IMR-90 (cell line): Measurements from ENCODE around the gene IRF2. TPM values are rescaled to one million over a fixed set of nuclear protein-coding genes. Genes with fewer than 3 reads are reported as not detected.

Experiments used
- ATAC-seq: fragments of 200-7000 bp; cut with Tn5 transposase; 2 replicates; pipeline ENCODE4 v1.9.1; 2020; ENCODE audit warnings: low read depth, mild to moderate bottlenecking, moderate library complexity
- BruUV-seq: library from RNA; stranded (reverse); fragments of 400-500 nt; replicated peaks from 2 replicates; lab custom pipeline; 2021; lab: Mats Ljungman, UMichigan
- CTCF ChIA-PET: fragments of 300-600 bp; formaldehyde crosslinking; extraction: SDS; loops from one replicate; lab custom pipeline; 2021; ENCODE audit warnings: antibody characterized with exemption; lab: Yijun Ruan, JAX
- POLR2A ChIA-PET: fragments of 300-600 bp; sonication (Branson Sonifier 250); formaldehyde crosslinking; loops from one replicate; lab custom pipeline; 2022; ENCODE audit warnings: antibody characterized with exemption; ENCODE audit not compliant: unreplicated experiment; lab: Charles Lee
- DNase-seq: peaks from one replicate; pipeline ENCODE4 v3.0.0; 2013
- H2AFZ ChIP-seq: replicated peaks from 2 replicates; pipeline ENCODE3; 2013; ENCODE audit warnings: low read length, mild to moderate bottlenecking; ENCODE audit not compliant: poor library complexity
- H2AK5ac ChIP-seq: 2 replicates; pipeline ENCODE4 v1.6.1; 2013; ENCODE audit warnings: low read depth, low read length, inconsistent platforms
- H2AK9ac ChIP-seq: replicated peaks from 2 replicates; pipeline ENCODE3; 2013; ENCODE audit warnings: mild to moderate bottlenecking, low read depth, low read length, moderate library complexity; ENCODE audit not compliant: poor library complexity
- H2BK120ac ChIP-seq: 2 replicates; pipeline ENCODE4 v1.6.1; 2013; ENCODE audit warnings: low read depth, low read length, inconsistent platforms
- H2BK15ac ChIP-seq: 3 replicates; pipeline ENCODE4 v1.6.1; 2013; ENCODE audit warnings: low read depth, low read length, inconsistent platforms
- H2BK20ac ChIP-seq: 2 replicates; pipeline ENCODE4 v1.6.1; 2013; ENCODE audit warnings: low read depth, mild to moderate bottlenecking, inconsistent platforms, low read length, moderate library complexity
- H2BK5ac ChIP-seq: 2 replicates; pipeline ENCODE4 v1.6.1; 2013; ENCODE audit warnings: mild to moderate bottlenecking, low read depth, low read length, inconsistent platforms; ENCODE audit not compliant: poor library complexity, severe bottlenecking
- H3K14ac ChIP-seq: replicated peaks from 2 replicates; pipeline ENCODE4 v1.6.1; 2013; ENCODE audit warnings: low read depth, low read length, inconsistent platforms
- H3K18ac ChIP-seq: 2 replicates; pipeline ENCODE4 v1.6.1; 2013; ENCODE audit warnings: low read depth, low read length, control low read depth
- H3K23ac ChIP-seq: 2 replicates; pipeline ENCODE4 v1.6.1; 2013; ENCODE audit warnings: low read depth, low read length, inconsistent platforms
- H3K27ac ChIP-seq: 2 replicates; pipeline ENCODE4 v1.5.1; 2013; ENCODE audit warnings: mild to moderate bottlenecking, control low read depth, low read length; ENCODE audit not compliant: insufficient read depth
- H3K27me3 ChIP-seq: 2 replicates; pipeline ENCODE4 v1.6.1; 2013; ENCODE audit warnings: low read length; ENCODE audit not compliant: control insufficient read depth, insufficient read depth
- H3K36me3 ChIP-seq: 2 replicates; pipeline ENCODE4 v1.6.1; 2013; ENCODE audit warnings: low read length, mixed read lengths; ENCODE audit not compliant: control insufficient read depth, insufficient read depth
- H3K4ac ChIP-seq: 2 replicates; pipeline ENCODE4 v1.6.1; 2013; ENCODE audit warnings: low read depth, low read length, inconsistent platforms
- H3K4me1 ChIP-seq: 2 replicates; pipeline ENCODE4 v1.6.1; 2013; ENCODE audit warnings: low read length, mixed read lengths; ENCODE audit not compliant: control insufficient read depth, insufficient read depth
- H3K4me2 ChIP-seq: 2 replicates; pipeline ENCODE4 v1.6.1; 2013; ENCODE audit warnings: low read depth, mild to moderate bottlenecking, control low read depth, low read length, moderate library complexity
- H3K4me3 ChIP-seq: 2 replicates; pipeline ENCODE4 v1.5.1; 2013; ENCODE audit warnings: low read depth, mild to moderate bottlenecking, control low read depth, low read length, moderate library complexity; ENCODE audit not compliant: insufficient read depth
- H3K56ac ChIP-seq: 2 replicates; pipeline ENCODE4 v1.6.1; 2013; ENCODE audit warnings: low read length, inconsistent platforms; ENCODE audit not compliant: insufficient read depth; ENCODE audit errors: extremely low read depth
- H3K79me1 ChIP-seq, 2 experiments: 2 replicates each; pipeline ENCODE4 v1.6.1; 2013; ENCODE audit warnings: low read length in 2 of 2, inconsistent platforms in 1 of 2, low read depth in 1 of 2
- H3K9ac ChIP-seq: 2 replicates; pipeline ENCODE4 v1.6.1; 2013; ENCODE audit warnings: low read depth, low read length, control low read depth
- H3K9me1 ChIP-seq: 2 replicates; pipeline ENCODE4 v1.6.1; 2013; ENCODE audit warnings: low read length, inconsistent platforms; ENCODE audit not compliant: insufficient read depth
- H3K9me3 ChIP-seq: 2 replicates; pipeline ENCODE4 v1.6.1; 2013; ENCODE audit warnings: low read length; ENCODE audit not compliant: control insufficient read depth, insufficient read depth
- H4K20me1 ChIP-seq: 2 replicates; pipeline ENCODE4 v1.6.1; 2013; ENCODE audit warnings: low read length, inconsistent platforms; ENCODE audit not compliant: insufficient read depth
- H4K5ac ChIP-seq: 2 replicates; pipeline ENCODE4 v1.6.1; 2013; ENCODE audit warnings: mild to moderate bottlenecking, low read depth, low read length, control low read depth
- H4K8ac ChIP-seq, 2 experiments: 2 replicates each; pipeline ENCODE4 v1.6.1; 2013; ENCODE audit warnings: low read depth in 2 of 2, low read length in 2 of 2, control low read depth in 1 of 2, inconsistent platforms in 1 of 2
- H4K91ac ChIP-seq: 2 replicates; pipeline ENCODE4 v1.6.1; 2013; ENCODE audit warnings: low read depth, low read length, inconsistent platforms; ENCODE audit not compliant: insufficient read depth
- CEBPB ChIP-seq: IDR thresholded peaks from 2 replicates; pipeline ENCODE4 v1.6.1; 2012; ENCODE audit warnings: low read depth, low read length, improper control_type of control experiment
- CTCF ChIP-seq: conservative IDR thresholded peaks from 2 replicates; pipeline ENCODE4 v1.5.1; 2012; ENCODE audit warnings: mild to moderate bottlenecking, low read depth, low read length, improper control_type of control experiment
- ELK1 ChIP-seq: fragments of 150-350 bp; IDR thresholded peaks from 2 replicates; pipeline ENCODE4 v1.6.1; 2016; ENCODE audit warnings: low read depth, mild to moderate bottlenecking, low read length, moderate library complexity, borderline replicate concordance
- FOS ChIP-seq: fragments of 150-350 bp; IDR thresholded peaks from 2 replicates; pipeline ENCODE4 v1.6.1; 2016; ENCODE audit warnings: low read depth, low read length
- MAZ ChIP-seq: IDR thresholded peaks from 2 replicates; pipeline ENCODE4 v1.6.1; 2012; ENCODE audit warnings: low read depth, mild to moderate bottlenecking, low read length, improper control_type of control experiment, moderate library complexity, borderline replicate concordance
- NFE2L2 ChIP-seq: fragments of 150-350 bp; IDR thresholded peaks from 2 replicates; pipeline ENCODE4 v1.6.1; 2016; ENCODE audit warnings: low read depth, mild to moderate bottlenecking, low read length
- POLR2A ChIP-seq: IDR thresholded peaks from 2 replicates; pipeline ENCODE4 v1.6.1; 2012; ENCODE audit warnings: mild to moderate bottlenecking, low read depth, low read length
- RAD21 ChIP-seq: IDR thresholded peaks from 2 replicates; pipeline ENCODE4 v1.6.1; 2012; ENCODE audit warnings: low read length, improper control_type of control experiment
- RCOR1 ChIP-seq: IDR thresholded peaks from 2 replicates; pipeline ENCODE4 v1.6.1; 2012; ENCODE audit warnings: mild to moderate bottlenecking, low read length, improper control_type of control experiment; ENCODE audit not compliant: insufficient replicate concordance
- RFX5 ChIP-seq: IDR thresholded peaks from 2 replicates; pipeline ENCODE4 v1.8.0; 2012; ENCODE audit warnings: low read depth, mild to moderate bottlenecking, low read length, moderate library complexity
- SMC3 ChIP-seq: fragments of 150-350 bp; IDR thresholded peaks from 2 replicates; pipeline ENCODE4 v1.6.1; 2016; ENCODE audit warnings: low read depth, mild to moderate bottlenecking, antibody characterized with exemption, low read length, moderate library complexity
- WGBS, 2 experiments: methylation state at CpG; one replicate each; pipeline versions ENCODE4 v1.1.5 to v1.1.7; 2013; ENCODE audit warnings: missing lambda C conversion rate in 2 of 2; ENCODE audit not compliant: insufficient read length in 1 of 2; ENCODE audit errors: extremely low coverage in 2 of 2; 5-methylcytosine and 5-hydroxymethylcytosine counted together
- dilution Hi-C: fragments of 300-500 bp; cut with HindIII; formaldehyde crosslinking; loops from one replicate; pipeline ENCODE4 v1.14.3; 2018; ENCODE audit warnings: low sequenced_read_pairs; ENCODE audit not compliant: unreplicated experiment
- in situ Hi-C: fragments of 300-500 bp; cut with MboI; formaldehyde crosslinking; loops from 3 replicates; pipeline ENCODE4 v1.14.3; 2019; ENCODE audit warnings: low sequenced_read_pairs, inconsistent platforms, mixed read lengths
- intact Hi-C: fragments of 100-400 bp; cut with micrococcal nuclease; formaldehyde crosslinking; loops from 2 replicates; pipeline ENCODE4 v1.10.0; 2022
- polyA plus RNA-seq, 3 experiments: library from polyadenylated mRNA; depleted of rRNA; stranded (reverse); fragments of >200 nt; gene quantifications; 2 replicates each; pipeline ENCODE4 v1.2.3, GENCODE V29; 2012; ENCODE audit warnings: low replicate concordance in 1 of 3
- total RNA-seq: library from RNA; depleted of rRNA; stranded (reverse); fragments of >200 nt; gene quantifications from 2 replicates; pipeline ENCODE4 v1.2.3, GENCODE V29; 2012

The IRF2 gene
- total and polyA plus RNA-seq, 2 of the 4 experiments (the other 2 are of a cell fraction), result 16.5 to 21.9 TPM

GRCh38 chr4:184485279-184485678, 10.9 kb upstream of the IRF2 start:
- Histone ChIP-seq H2BK120ac (no peak overlapping the region), H3K4me3 (no peak overlapping the region), H3K27me3 (no peaks in the 10 kb centered on the region), H2AFZ (no peak overlapping the region), H2BK5ac (no peak overlapping the region), H2AK5ac (no peak overlapping the region), H3K23ac (no peak overlapping the region), H3K18ac (no peak overlapping the region), H4K5ac (no peak overlapping the region), H3K36me3 (no peaks in the 10 kb centered on the region), H3K56ac (no peak overlapping the region), H4K20me1 (no peaks in the 10 kb centered on the region), H4K91ac (no peak overlapping the region), H3K79me1 (no peaks in the 10 kb centered on the region), H3K4ac (no peak overlapping the region), H2AK9ac (peak overlapping the region; percentile 31), H3K9me1 (no peaks in the 10 kb centered on the region), H3K27ac (no peak overlapping the region), H4K8ac (no peak overlapping the region), H3K9me3 (no peaks in the 10 kb centered on the region), H2BK15ac (no peak overlapping the region), H3K4me1 (no peaks in the 10 kb centered on the region), H3K9ac (no peak overlapping the region), H3K4me2 (no peak overlapping the region), H2BK20ac (no peak overlapping the region), H3K14ac (no peak overlapping the region)
- dilution Hi-C loops, result no loop called here
- ATAC-seq (no peak), DNase-seq (no peak)
- intact Hi-C loops, result no loop called here
- WGBS, 2 experiments, result 80% methylated on average over 1 of the region's 2 CpGs; no CpG with 5 or more reads in 1 of the 2 experiments
- TF ChIP-seq RAD21 (no peak), CTCF (no peak), CEBPB (no peak), RFX5 (no peak), RCOR1 (no peak), POLR2A (no peak), ELK1 (no peak), SMC3 (no peak), MAZ (no peak), NFE2L2 (no peak), FOS (no peak)
- ChIA-PET CTCF (no interaction called here), POLR2A (no interaction called here)
- no TSS peak for BruUV-seq
- in situ Hi-C loops, result no loop called here
